Mucosa of rectum (tissue), 2 donors: ENCODE measurements around the gene SLC12A4.
"Not testable (repeated sequence)": the region's sequence is repeated elsewhere in the genome, so short reads cannot be mapped to it uniquely, and the experiment has no call there.

Experiments
- H3K27ac ChIP-seq, 2 donors: one replicate each; pipeline ENCODE4 v1.7.0; 2013; ENCODE audit warnings: inconsistent platforms in 2 of 2, low read depth in 2 of 2, low read length in 2 of 2
- H3K27me3 ChIP-seq, 2 donors: one replicate each; pipeline ENCODE4 v1.7.0; 2013; ENCODE audit warnings: low read length in 2 of 2; ENCODE audit not compliant: control insufficient read depth in 2 of 2, insufficient read depth in 2 of 2
- H3K36me3 ChIP-seq, 2 donors: one replicate each; pipeline ENCODE4 v1.7.0; 2013; ENCODE audit warnings: low read length in 2 of 2; ENCODE audit not compliant: control insufficient read depth in 2 of 2, insufficient read depth in 2 of 2
- H3K4me1 ChIP-seq, 2 donors: one replicate each; pipeline ENCODE4 v1.7.0; 2013; ENCODE audit warnings: low read length in 2 of 2, mild to moderate bottlenecking in 1 of 2; ENCODE audit not compliant: control insufficient read depth in 2 of 2, insufficient read depth in 2 of 2
- H3K4me3 ChIP-seq, 2 donors: one replicate each; pipeline ENCODE4 v1.7.0; 2013; ENCODE audit warnings: low read length in 2 of 2
- H3K9ac ChIP-seq, 2 donors: one replicate each; pipeline ENCODE4 v1.7.0; 2013; ENCODE audit warnings: low read length in 2 of 2, low read depth in 1 of 2, mild to moderate bottlenecking in 1 of 2
- H3K9me3 ChIP-seq, 2 donors: one replicate each; pipeline ENCODE4 v1.7.0; 2013; ENCODE audit warnings: low read length in 2 of 2; ENCODE audit not compliant: control insufficient read depth in 2 of 2
- donor health status: healthy.
- donor health status: Normal muscosa, but diverticular disease.

Gene SLC12A4

DNA sequence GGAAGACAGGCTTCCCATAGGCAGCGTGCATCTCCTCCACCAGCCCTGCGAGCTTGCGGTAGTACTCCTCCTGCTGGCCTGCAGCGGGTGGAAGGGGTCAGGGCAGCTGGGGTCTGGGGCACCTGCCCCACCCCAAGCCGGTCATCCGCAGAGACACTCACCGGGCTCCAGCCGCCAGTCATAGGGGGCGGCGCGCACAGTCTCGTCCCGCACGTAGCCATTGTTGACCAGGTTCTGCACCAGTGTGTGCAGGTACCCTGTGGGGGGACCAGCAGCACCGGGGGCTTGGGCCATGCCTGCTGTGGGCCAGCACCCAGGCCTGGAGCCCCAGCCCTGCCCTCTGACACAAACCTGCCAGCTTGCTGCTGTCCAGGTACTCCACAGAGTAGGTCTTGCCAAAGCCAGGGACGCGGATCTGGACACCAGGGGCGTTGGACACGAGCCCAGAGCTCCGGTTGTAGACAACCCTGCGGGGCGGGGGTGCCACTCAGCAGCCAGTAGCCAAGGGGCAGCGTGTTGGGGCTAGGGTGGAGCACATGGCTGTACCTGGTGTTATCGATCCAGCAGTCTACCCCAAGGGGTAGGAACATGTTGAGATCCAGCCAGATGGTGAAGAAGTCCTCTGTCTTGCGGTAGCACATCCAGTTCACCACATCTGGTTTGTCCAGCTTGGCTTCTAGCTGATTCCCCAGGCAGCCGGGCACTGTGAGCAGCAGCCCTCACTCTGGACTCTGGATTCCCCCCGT, 25.8 kb downstream of the SLC12A4 start:
- peaks cover 13 to 16% of the 10 kb centered on the region in 2 donors for H3K4me1 ChIP-seq
- peaks cover 3 to 28% of the 10 kb centered on the region in 2 donors for H3K36me3 ChIP-seq
- peak overlapping the region in 1 of 2 donors; percentile 65 for H3K27ac ChIP-seq
- no peak overlapping the region for H3K9ac ChIP-seq
- H3K4me3 ChIP-seq: no peak overlapping the region
- H3K9me3 ChIP-seq: no peaks in the 10 kb centered on the region
- H3K27me3 ChIP-seq: no peaks in the 10 kb centered on the region

DNA sequence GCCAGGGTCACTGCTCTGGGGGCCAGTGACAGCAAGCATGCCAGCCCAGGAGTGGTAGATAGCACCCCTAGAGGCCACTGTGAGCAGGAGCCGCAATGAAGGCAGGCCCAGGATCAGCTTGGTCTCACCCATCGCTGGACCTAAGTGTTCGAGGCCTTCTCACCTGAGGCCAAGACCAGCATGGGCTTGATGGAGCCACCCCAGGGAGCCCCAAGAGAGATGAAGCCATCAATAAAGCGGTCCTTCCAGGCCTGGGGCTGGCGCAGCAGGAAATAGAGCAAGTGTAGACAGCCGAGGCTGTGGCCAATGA, 26.3 kb downstream of the SLC12A4 start:
- Histone ChIP-seq H3K36me3 (peaks cover 3 to 23% of the 10 kb centered on the region in 2 donors), H3K4me3 (no peak overlapping the region), H3K9me3 (no peaks in the 10 kb centered on the region), H3K9ac (no peak overlapping the region), H3K27me3 (no peaks in the 10 kb centered on the region), H3K4me1 (peaks cover 17 to 19% of the 10 kb centered on the region in 2 donors), H3K27ac (no peak overlapping the region)

DNA sequence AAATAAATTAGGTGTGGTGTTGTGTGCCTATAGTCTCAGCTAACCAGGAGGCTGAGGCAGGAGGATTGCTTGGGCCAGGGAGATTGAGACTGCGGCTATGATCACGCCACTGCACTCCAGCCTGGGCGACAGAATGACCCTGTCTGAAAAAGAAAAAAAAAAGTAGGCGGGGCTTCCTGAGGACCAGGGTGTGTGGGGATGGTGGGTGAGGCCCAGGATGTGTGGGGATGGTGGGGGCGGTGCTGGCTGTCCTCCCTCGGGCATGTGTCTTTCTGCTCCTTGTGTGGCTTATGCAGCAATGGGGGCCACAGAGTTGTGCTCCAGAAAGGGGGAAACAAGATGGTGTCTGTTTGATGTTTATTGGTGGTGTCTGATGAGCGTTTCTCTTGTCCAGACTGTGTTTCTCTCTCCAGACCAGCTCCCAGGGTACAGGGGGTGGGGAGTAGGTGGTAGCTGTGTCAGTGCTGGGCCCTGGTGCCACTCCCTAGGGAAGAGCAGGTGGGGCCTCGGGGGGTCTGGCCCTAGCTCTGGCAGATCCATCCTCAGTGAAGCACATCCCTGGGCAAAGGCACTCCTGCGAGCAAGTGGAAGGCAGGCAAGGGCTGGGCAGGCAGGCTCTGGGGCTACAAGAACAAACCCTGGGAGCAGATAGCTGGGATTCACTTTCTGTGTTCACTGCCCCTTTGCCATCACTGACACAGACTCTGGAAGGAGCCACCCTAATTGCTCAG, 26.8 kb downstream of the SLC12A4 start:
- Histone ChIP-seq H3K4me3 (no peak overlapping the region), H3K27me3 (no peaks in the 10 kb centered on the region), H3K27ac (no peak overlapping the region), H3K9me3 (no peaks in the 10 kb centered on the region), H3K9ac (no peak overlapping the region), H3K36me3 (peaks cover 3 to 21% of the 10 kb centered on the region in 2 donors), H3K4me1 (peaks cover 22 to 24% of the 10 kb centered on the region in 2 donors)

DNA sequence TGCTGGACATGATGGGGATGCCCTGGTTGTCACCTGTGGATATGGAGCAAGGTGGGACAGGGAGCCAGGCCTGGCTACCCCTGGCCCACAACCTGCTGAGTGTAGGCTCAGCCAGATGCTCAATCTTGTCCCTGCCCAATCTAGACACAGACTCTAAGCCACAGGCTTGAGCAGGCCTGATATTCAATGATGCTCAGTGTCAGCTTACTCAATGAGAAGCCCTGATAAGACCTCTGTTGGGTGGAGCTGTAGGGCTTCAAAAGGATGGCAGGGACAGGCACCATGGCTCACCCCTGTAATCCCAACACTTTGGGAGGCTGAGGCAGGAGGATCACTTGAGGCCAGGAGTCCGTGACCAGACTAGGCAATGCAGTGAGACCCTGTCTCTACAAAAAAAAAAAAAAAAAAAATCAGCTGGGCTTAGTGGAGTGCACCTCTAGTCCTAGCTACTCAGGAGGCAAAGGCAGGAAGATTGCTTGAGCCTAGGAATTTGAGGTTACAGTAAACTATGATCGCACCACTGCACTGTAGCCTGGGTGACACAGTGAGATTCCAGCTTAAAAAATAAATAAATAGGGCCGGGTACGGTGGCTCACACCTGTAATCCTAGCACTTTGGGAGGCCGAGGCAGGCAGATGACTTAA, 27.9 kb downstream of the SLC12A4 start:
- peaks cover 22 to 24% of the 10 kb centered on the region in 2 donors for H3K4me1 ChIP-seq
- no peaks in the 10 kb centered on the region for H3K27me3 ChIP-seq
- H3K36me3 ChIP-seq: peaks cover 0 to 13% of the 10 kb centered on the region in 2 donors
- H3K9ac ChIP-seq: no peak overlapping the region
- no peaks in the 10 kb centered on the region for H3K9me3 ChIP-seq
- no peak overlapping the region for H3K27ac ChIP-seq
- H3K4me3 ChIP-seq: no peak overlapping the region

DNA sequence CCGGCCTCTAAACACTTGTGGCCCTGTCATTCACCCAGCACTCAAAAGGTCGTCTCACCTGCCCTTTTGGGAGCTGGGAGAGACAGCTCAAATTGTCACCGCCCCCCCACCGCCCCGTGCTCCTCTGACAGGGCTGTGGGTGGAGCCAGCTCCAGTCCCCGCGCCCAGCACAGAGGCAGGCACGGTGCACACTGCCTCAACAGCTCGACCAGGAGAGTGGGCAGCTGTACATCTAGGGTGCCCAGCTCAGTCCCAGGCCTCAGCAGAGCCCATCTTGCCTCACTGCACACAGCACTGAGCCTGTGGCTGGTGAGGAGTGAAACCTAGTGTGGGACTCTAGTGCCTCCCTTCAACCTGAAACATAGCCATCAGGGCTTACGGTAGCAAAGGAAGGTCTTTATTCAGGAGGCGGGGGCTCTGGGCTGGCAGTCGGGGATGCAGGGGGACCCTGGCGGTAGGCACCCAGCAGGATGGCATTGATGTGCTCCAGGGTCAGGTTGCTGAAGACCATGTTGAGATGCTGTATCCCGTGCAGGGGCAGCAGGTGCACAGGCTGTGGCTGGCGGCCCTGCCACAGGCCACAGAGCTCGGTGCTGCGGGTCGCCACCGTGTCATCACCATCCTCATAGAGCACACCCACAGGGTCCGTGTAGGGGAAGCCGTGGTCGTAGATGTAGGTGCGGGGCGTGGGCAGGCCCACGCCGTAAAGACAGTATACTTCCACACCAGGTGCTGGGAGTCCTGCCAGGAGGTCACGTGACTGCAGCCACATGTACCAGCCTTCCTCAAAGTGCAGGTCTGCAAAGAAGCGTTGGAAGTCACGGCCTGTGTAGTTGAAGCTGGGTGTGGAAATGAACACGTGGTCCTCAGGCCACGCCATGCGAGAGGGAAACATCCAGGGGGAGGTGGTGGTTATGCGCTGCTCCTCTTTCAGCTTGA, 28.7 kb downstream of the SLC12A4 start:
- peaks cover 29 to 32% of the 10 kb centered on the region in 2 donors for H3K4me1 ChIP-seq
- H3K36me3 ChIP-seq: peaks cover 6 to 9% of the 10 kb centered on the region in 2 donors
- no peak overlapping the region for H3K27ac ChIP-seq
- H3K27me3 ChIP-seq: no peaks in the 10 kb centered on the region
- no peaks in the 10 kb centered on the region for H3K9me3 ChIP-seq
- H3K4me3 ChIP-seq: no peak overlapping the region
- no peak overlapping the region for H3K9ac ChIP-seq

DNA sequence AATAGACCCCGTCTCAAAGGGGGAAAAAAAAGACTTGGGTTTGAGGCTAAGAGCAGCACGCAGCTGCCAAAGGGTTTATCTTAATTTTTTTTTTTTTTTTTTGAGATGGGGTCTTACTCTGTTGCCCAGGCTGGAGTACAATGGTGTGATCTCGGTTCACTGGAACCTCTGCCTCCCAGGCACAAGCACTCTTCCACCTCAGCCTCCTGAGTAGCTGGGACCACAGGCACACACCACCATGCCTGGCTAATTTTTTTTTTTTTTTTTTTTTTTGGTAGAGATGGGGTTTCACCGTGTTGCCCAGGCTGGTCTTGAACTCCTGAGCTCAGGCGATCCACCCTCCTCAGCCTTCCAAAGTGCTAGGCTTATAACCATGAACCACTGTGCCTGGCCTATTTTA, 30.7 kb downstream of the SLC12A4 start:
- H3K27me3 ChIP-seq, H3K9me3 ChIP-seq, H3K4me3 ChIP-seq: not testable (repeated sequence)
- peak overlapping the region in 1 of 2 donors; percentile 98 for H3K9ac ChIP-seq
- peaks cover 17 to 20% of the 10 kb centered on the region in 2 donors for H3K36me3 ChIP-seq
- H3K27ac ChIP-seq: peak overlapping the region in 1 of 2 donors; percentile 96
- H3K4me1 ChIP-seq: peaks cover 23 to 26% of the 10 kb centered on the region in 2 donors

DNA sequence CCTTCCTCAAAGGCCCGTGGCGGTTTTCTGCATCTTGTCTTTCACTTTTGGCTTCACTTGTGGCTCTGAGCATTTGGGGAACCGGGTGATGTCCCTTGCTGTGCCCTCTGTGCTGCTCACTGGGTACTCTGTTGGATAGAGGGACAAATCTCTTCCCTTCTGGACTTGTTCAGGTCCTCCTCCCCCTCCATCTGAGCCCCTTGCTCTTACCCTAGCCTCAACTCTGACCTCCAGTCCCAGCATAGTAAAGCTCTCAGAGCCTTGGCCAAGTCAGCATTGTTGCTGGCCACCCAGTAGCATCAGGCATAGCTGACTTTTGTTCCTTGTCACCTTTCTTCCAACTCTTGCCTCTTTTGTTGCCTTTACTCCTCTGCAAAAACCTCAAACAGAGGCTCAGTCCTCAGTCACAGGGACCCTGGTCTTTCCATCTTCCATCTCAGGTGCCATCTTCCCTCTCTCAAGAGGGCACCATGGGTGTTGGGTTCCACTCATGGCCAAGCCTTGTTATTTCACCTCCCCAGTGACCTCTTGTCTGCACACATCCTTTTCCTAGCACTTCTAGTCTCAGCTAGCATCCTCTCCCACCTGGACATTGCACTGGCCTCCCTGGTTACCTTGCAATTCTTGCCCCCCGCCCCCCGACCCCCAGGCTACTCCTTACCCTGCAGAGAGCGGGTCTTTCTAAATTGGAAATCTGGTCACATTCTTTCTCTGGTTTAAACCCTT, 31.4 kb downstream of the SLC12A4 start:
- Histone ChIP-seq H3K27ac (peak overlapping the region; percentile 94 to 96), H3K36me3 (peaks cover 17 to 25% of the 10 kb centered on the region in 2 donors), H3K27me3 (no peaks in the 10 kb centered on the region), H3K4me3 (peak overlapping the region; percentile 95 to 99), H3K9me3 (no peaks in the 10 kb centered on the region), H3K4me1 (peaks cover 23 to 26% of the 10 kb centered on the region in 2 donors), H3K9ac (peak overlapping the region; percentile 98)

DNA sequence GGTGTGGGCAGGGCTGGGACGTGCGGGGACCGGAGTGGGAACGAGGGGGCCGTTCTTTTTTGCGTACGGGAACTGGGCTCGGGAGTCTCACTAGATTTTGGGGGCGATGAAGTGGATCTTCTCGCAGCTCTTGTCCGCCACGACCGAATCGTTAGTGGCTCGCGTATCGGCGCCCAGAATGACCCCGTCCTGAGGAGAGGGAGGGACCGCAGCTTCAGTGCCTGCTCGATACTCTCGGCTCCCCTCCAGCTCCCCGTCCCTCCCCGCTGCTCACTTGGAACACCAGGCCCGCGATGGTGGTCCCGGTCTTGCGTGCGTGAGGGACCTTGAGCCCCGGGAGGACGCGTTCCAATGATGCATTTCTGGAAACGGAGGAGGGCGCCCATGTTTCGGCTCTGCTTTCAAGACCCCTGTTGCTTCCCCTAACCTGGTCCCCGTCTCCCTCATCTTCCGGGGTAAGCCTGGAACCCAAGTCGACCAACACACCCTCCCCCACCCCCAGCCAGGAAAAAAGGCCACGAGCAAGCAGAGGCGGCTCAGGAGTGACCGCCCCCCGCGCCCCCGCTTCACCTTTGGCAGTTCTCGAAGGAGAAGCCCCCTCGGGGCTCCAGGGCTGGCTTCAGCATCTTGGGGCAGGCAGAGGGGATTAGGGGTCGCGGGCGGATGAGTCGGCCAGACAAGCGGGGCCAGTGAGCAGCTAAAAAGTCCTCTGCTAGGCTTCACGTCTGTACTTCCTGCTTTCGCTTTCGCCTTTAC, 32.1 kb downstream of the SLC12A4 start, which contains the start of gene PSMB10:
PSMB10 (minus strand) TSS at position 727 of the 756 bp plus-strand sequence; CDS start at position 626, 101 bp downstream.
- peaks cover 17 to 31% of the 10 kb centered on the region in 2 donors for H3K36me3 ChIP-seq
- peaks cover 23 to 26% of the 10 kb centered on the region in 2 donors for H3K4me1 ChIP-seq
- no peaks in the 10 kb centered on the region for H3K27me3 ChIP-seq
- H3K27ac ChIP-seq: peak within 1 kb of the TSS; percentile 94 to 96
- peak within 1 kb of the TSS; percentile 98 for H3K9ac ChIP-seq
- H3K4me3 ChIP-seq: peak within 1 kb of the TSS; percentile 95 to 99
- H3K9me3 ChIP-seq: no peaks in the 10 kb centered on the region
